Liver (tissue), 9 donors: Measurements from ENCODE around the gene QKI. TPM values are rescaled to one million over a fixed set of nuclear protein-coding genes. Genes with fewer than 3 reads are reported as not detected.
A peak's percentile ranks its signal among the peaks of the same experiment; 100 is the strongest.

ENCODE experiments used
- DNase-seq: peaks from one replicate; pipeline ENCODE4 v3.0.0-alpha.2; 2017; ENCODE audit warnings: low spot score
- H3K27ac ChIP-seq, 2 donors: one replicate each; pipeline ENCODE4 v1.7.0; 2013; ENCODE audit warnings: inconsistent platforms in 2 of 2, low read length in 2 of 2, control low read depth in 1 of 2, low read depth in 1 of 2, mild to moderate bottlenecking in 1 of 2
- H3K27me3 ChIP-seq, 4 donors: one replicate each; pipeline versions ENCODE4 v1.6.1 to v1.7.0; 2013; ENCODE audit warnings: low read length in 3 of 4, inconsistent platforms in 1 of 4, mild to moderate bottlenecking in 1 of 4, moderate library complexity in 1 of 4; ENCODE audit not compliant: control insufficient read depth in 4 of 4, insufficient read depth in 4 of 4
- H3K36me3 ChIP-seq, 4 donors: one replicate each; pipeline versions ENCODE4 v1.6.1 to v1.7.0; 2013; ENCODE audit warnings: low read length in 3 of 4, mild to moderate bottlenecking in 3 of 4, low read depth in 1 of 4, moderate library complexity in 1 of 4; ENCODE audit not compliant: control insufficient read depth in 4 of 4, insufficient read depth in 3 of 4
- H3K4me1 ChIP-seq, 4 donors: one replicate each; pipeline versions ENCODE4 v1.6.1 to v1.7.0; 2013; ENCODE audit warnings: low read length in 3 of 4, mild to moderate bottlenecking in 3 of 4, moderate library complexity in 1 of 4; ENCODE audit not compliant: control insufficient read depth in 4 of 4, insufficient read depth in 4 of 4
- H3K4me3 ChIP-seq, 3 donors: one replicate each; pipeline versions ENCODE4 v1.6.1 to v1.7.0; 2013; ENCODE audit warnings: low read length in 3 of 3, control low read depth in 1 of 3, low read depth in 1 of 3, mild to moderate bottlenecking in 1 of 3
- H3K9ac ChIP-seq, 2 donors: one replicate each; pipeline ENCODE4 v1.7.0; 2013; ENCODE audit warnings: low read length in 2 of 2, mild to moderate bottlenecking in 2 of 2, moderate library complexity in 2 of 2, control low read depth in 1 of 2, low read depth in 1 of 2
- H3K9me3 ChIP-seq, 4 donors: one replicate each; pipeline versions ENCODE4 v1.6.1 to v1.7.0; 2013; ENCODE audit warnings: low read length in 3 of 4; ENCODE audit not compliant: control insufficient read depth in 4 of 4
- EGR1 ChIP-seq, 2 donors: IDR thresholded peaks; 2 replicates each; pipeline ENCODE4 v1.6.1; 2016 to 2018; ENCODE audit warnings: antibody characterized with exemption in 2 of 2, low read depth in 2 of 2
- FOXA1 ChIP-seq: IDR thresholded peaks from 2 replicates; pipeline ENCODE4 v1.6.1; 2016; ENCODE audit warnings: antibody characterized with exemption
- FOXA2 ChIP-seq: IDR thresholded peaks from 2 replicates; pipeline ENCODE4 v1.6.1; 2016; ENCODE audit warnings: antibody characterized with exemption
- GABPA ChIP-seq, 2 donors: IDR thresholded peaks in 1 of 2; conservative IDR thresholded peaks in 1 of 2; 2 replicates each; pipeline ENCODE4 v1.6.1; 2016; ENCODE audit warnings: antibody characterized with exemption in 2 of 2, mild to moderate bottlenecking in 1 of 2, moderate library complexity in 1 of 2
- HNF4G ChIP-seq: IDR thresholded peaks from 2 replicates; pipeline ENCODE4 v1.6.1; 2016; ENCODE audit warnings: antibody characterized with exemption
- JUND ChIP-seq, 2 donors: IDR thresholded peaks; 2 replicates each; pipeline ENCODE4 v1.6.1; 2016; ENCODE audit warnings: antibody characterized with exemption in 2 of 2
- RAD21 ChIP-seq, 2 donors: IDR thresholded peaks; 2 replicates each; pipeline ENCODE4 v1.6.1; 2016; ENCODE audit warnings: antibody characterized with exemption in 2 of 2, mild to moderate bottlenecking in 2 of 2
- RXRA ChIP-seq, 2 donors: IDR thresholded peaks; 2 replicates each; pipeline ENCODE4 v1.6.1; 2017 to 2018; ENCODE audit warnings: antibody characterized with exemption in 2 of 2, mild to moderate bottlenecking in 1 of 2
- SP1 ChIP-seq: IDR thresholded peaks from 2 replicates; pipeline ENCODE4 v1.6.1; 2018; ENCODE audit warnings: antibody characterized with exemption, mild to moderate bottlenecking
- TAF1 ChIP-seq: conservative IDR thresholded peaks from 2 replicates; pipeline ENCODE4 v1.6.1; 2016; ENCODE audit warnings: antibody characterized with exemption, mild to moderate bottlenecking
- YY1 ChIP-seq: IDR thresholded peaks from 2 replicates; pipeline ENCODE4 v1.6.1; 2016; ENCODE audit warnings: antibody characterized with exemption, mild to moderate bottlenecking
- WGBS: extraction: QIAGEN DNeasy Blood & Tissue Kit; methylation state at CpG from one replicate; pipeline ENCODE4 v1.1.7; 2013; 5-methylcytosine and 5-hydroxymethylcytosine counted together
- polyA plus RNA-seq, 2 donors: library from polyadenylated mRNA; stranded (reverse) in 1 of 2; unstranded in 1 of 2; fragments of 200-250 nt in 1 of 2; fragments of >200 nt in 1 of 2; fragmentation: Nextera tagmentation in 1 of 2; extraction: Ambion mirVana in 1 of 2; gene quantifications; one replicate each; pipeline versions ENCODE4 v1.2.1 to v1.2.3, GENCODE V29; 2013 to 2015
- total RNA-seq, 2 donors: library from RNA; depleted of rRNA; stranded (reverse); fragments of >200 nt; gene quantifications; one replicate each; pipeline ENCODE4 v1.2.3, GENCODE V29; 2014
- TF ChIP-seq, protein P1 (sequence below): IDR thresholded peaks from 2 replicates; pipeline ENCODE4 v1.6.1; 2016; ENCODE audit warnings: antibody characterized with exemption
- TF ChIP-seq, protein P2 (sequence below): IDR thresholded peaks from 2 replicates; pipeline ENCODE4 v1.6.1; 2016; ENCODE audit warnings: antibody characterized with exemption, mild to moderate bottlenecking
- TF ChIP-seq, protein P3 (sequence below): fragments of 150-350 bp; IDR thresholded peaks from 2 replicates; pipeline ENCODE4 v1.5.1; 2017; ENCODE audit warnings: improper control_type of control experiment, low read depth, low read length; ENCODE audit not compliant: missing input control
- TF ChIP-seq, protein P4 (sequence below): IDR thresholded peaks from 2 replicates; pipeline ENCODE4 v1.6.1; 2016; ENCODE audit warnings: antibody characterized with exemption
- TF ChIP-seq, protein P5 (sequence below): IDR thresholded peaks from 2 replicates; pipeline ENCODE4 v1.6.1; 2016; ENCODE audit warnings: antibody characterized with exemption
- donor health status: healthy.
- donor health status: healthy.
- donor health status: healthy.
- donor health status: healthy.
- donor health status: healthy.

QKI gene
- total and polyA plus RNA-seq, 4 donors = 22.7 to 97.0 (median 56.3) TPM

DNA sequence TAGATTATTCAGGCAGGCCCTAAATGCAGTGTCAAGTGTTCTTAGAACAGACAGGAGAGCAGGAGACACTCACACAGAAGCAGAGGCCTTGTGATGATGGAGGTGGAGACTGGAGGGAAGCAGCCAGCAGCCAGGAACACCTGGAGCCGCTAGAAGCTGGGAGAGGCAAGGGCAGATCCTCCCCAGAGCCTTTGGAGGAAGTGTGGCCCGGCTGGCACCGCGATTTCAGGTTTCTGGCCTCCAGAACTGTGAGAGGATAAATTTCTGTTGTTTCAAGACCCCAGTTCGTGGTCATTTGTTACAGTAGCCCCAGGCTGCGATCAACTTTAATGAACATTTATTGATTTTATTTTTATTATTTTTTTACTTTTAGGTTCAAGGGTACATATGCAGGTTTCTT is 203.0 kb downstream of the QKI start:
- Histone ChIP-seq H3K4me3 (no peak overlapping the region), H3K27ac (no peak overlapping the region)

DNA sequence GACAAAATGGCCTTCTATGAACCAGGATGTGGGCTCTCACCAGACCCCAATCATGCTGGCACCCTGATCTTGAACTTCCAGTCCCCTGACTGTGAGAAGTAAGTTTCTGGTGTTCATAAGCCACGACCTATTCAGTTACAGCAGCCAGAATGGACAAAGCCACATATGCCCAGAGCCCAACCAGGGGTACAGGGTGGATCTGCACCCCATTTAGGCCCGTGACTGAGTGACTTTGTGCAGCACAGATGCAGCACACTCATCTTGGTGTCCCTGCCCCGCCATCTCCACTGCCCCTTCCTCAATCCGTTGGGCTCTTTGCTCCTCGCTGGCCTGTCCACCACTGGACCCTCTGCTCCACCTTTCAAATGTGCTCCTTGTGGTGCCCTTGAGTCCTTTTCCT is 205.6 kb downstream of the QKI start:
- no peaks in the 10 kb centered on the region for H3K27me3 ChIP-seq
- no peaks in the 10 kb centered on the region for H3K4me1 ChIP-seq
- no peak overlapping the region for H3K27ac ChIP-seq
- WGBS = 93% methylated on average over 5 of the region's 5 CpGs
- no peaks in the 10 kb centered on the region for H3K36me3 ChIP-seq
- no peak overlapping the region for H3K4me3 ChIP-seq
- no peak overlapping the region for H3K9ac ChIP-seq
- TF ChIP-seq, protein P1, sequence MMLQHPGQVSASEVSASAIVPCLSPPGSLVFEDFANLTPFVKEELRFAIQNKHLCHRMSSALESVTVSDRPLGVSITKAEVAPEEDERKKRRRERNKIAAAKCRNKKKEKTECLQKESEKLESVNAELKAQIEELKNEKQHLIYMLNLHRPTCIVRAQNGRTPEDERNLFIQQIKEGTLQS = no peak
- TF ChIP-seq HNF4G (no peak), FOXA2 (no peak), JUND (IDR thresholded peaks at IDR 0.05) (no peak), SP1 (no peak), EGR1 (IDR thresholded peaks at IDR 0.05; ENCODE audit: low read depth in 2 of 2) (no peak), YY1 (no peak), TAF1 (no peak), GABPA (IDR thresholded peaks at IDR 0.05 in 1 of 2, conservative IDR thresholded peaks at IDR 0.05 in 1 of 2) (no peak), RAD21 (IDR thresholded peaks at IDR 0.05) (no peak), RXRA (IDR thresholded peaks at IDR 0.05) (no peak), FOXA1 (no peak)
- TF ChIP-seq, protein P2, sequence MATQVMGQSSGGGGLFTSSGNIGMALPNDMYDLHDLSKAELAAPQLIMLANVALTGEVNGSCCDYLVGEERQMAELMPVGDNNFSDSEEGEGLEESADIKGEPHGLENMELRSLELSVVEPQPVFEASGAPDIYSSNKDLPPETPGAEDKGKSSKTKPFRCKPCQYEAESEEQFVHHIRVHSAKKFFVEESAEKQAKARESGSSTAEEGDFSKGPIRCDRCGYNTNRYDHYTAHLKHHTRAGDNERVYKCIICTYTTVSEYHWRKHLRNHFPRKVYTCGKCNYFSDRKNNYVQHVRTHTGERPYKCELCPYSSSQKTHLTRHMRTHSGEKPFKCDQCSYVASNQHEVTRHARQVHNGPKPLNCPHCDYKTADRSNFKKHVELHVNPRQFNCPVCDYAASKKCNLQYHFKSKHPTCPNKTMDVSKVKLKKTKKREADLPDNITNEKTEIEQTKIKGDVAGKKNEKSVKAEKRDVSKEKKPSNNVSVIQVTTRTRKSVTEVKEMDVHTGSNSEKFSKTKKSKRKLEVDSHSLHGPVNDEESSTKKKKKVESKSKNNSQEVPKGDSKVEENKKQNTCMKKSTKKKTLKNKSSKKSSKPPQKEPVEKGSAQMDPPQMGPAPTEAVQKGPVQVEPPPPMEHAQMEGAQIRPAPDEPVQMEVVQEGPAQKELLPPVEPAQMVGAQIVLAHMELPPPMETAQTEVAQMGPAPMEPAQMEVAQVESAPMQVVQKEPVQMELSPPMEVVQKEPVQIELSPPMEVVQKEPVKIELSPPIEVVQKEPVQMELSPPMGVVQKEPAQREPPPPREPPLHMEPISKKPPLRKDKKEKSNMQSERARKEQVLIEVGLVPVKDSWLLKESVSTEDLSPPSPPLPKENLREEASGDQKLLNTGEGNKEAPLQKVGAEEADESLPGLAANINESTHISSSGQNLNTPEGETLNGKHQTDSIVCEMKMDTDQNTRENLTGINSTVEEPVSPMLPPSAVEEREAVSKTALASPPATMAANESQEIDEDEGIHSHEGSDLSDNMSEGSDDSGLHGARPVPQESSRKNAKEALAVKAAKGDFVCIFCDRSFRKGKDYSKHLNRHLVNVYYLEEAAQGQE = no peak
- TF ChIP-seq, protein P3, sequence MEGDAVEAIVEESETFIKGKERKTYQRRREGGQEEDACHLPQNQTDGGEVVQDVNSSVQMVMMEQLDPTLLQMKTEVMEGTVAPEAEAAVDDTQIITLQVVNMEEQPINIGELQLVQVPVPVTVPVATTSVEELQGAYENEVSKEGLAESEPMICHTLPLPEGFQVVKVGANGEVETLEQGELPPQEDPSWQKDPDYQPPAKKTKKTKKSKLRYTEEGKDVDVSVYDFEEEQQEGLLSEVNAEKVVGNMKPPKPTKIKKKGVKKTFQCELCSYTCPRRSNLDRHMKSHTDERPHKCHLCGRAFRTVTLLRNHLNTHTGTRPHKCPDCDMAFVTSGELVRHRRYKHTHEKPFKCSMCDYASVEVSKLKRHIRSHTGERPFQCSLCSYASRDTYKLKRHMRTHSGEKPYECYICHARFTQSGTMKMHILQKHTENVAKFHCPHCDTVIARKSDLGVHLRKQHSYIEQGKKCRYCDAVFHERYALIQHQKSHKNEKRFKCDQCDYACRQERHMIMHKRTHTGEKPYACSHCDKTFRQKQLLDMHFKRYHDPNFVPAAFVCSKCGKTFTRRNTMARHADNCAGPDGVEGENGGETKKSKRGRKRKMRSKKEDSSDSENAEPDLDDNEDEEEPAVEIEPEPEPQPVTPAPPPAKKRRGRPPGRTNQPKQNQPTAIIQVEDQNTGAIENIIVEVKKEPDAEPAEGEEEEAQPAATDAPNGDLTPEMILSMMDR = no peak
- no peaks in the 10 kb centered on the region for H3K9me3 ChIP-seq
- DNase-seq = no peak

More for the DNA sequence above, 203.0 kb downstream of the QKI start:
- Histone ChIP-seq H3K9me3 (no peaks in the 10 kb centered on the region), H3K27me3 (no peaks in the 10 kb centered on the region), H3K9ac (no peak overlapping the region), H3K36me3 (no peaks in the 10 kb centered on the region), H3K4me1 (no peaks in the 10 kb centered on the region)
- DNase-seq = peak; percentile 28
- TF ChIP-seq, protein P4, sequence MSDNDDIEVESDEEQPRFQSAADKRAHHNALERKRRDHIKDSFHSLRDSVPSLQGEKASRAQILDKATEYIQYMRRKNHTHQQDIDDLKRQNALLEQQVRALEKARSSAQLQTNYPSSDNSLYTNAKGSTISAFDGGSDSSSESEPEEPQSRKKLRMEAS = no peak
- TF ChIP-seq, protein P1 = no peak
- TF ChIP-seq EGR1 (IDR thresholded peaks at IDR 0.05; ENCODE audit: low read depth in 2 of 2) = no peak
- TF ChIP-seq, protein P5, sequence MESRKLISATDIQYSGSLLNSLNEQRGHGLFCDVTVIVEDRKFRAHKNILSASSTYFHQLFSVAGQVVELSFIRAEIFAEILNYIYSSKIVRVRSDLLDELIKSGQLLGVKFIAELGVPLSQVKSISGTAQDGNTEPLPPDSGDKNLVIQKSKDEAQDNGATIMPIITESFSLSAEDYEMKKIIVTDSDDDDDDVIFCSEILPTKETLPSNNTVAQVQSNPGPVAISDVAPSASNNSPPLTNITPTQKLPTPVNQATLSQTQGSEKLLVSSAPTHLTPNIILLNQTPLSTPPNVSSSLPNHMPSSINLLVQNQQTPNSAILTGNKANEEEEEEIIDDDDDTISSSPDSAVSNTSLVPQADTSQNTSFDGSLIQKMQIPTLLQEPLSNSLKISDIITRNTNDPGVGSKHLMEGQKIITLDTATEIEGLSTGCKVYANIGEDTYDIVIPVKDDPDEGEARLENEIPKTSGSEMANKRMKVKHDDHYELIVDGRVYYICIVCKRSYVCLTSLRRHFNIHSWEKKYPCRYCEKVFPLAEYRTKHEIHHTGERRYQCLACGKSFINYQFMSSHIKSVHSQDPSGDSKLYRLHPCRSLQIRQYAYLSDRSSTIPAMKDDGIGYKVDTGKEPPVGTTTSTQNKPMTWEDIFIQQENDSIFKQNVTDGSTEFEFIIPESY = no peak
- TF ChIP-seq HNF4G = no peak
- TF ChIP-seq YY1 = no peak
- TF ChIP-seq, protein P2 = no peak
- 92% methylated on average over 6 of the region's 6 CpGs for WGBS
